ENCODE measurements around the gene P2RX6. TPM values are rescaled to one million over a fixed set of nuclear protein-coding genes. Genes with fewer than 3 reads are reported as not detected.

The P2RX6 gene
- polyA plus RNA-seq, 1 of the 3 experiments (the other 2 are of a cell fraction), result 7.1 TPM

- Histone ChIP-seq H2AFZ (ENCODE audit: low read depth) (no peak overlapping the region), H3K9ac (no peak overlapping the region), H3K9me3 (no peaks in the 10 kb centered on the region), H3K4me2 (no peak overlapping the region), H3K27ac (ENCODE audit: low read depth in 2 of 2, low read length in 1 of 2) (no peak overlapping the region), H3K36me3 (replicated peaks in 1 of 2; ENCODE audit: control insufficient read depth in 1 of 2, insufficient read depth in 2 of 2, low read length in 1 of 2) (peaks cover 6 to 70% of the 10 kb centered on the region in 2 experiments), H3K4me3 (ENCODE audit: low read depth in 2 of 2, low read length in 1 of 2) (no peak overlapping the region), H3F3A (replicated peaks; ENCODE audit: insufficient read depth) (peaks cover 7% of the 10 kb centered on the region), H4K20me1 (ENCODE audit: insufficient read depth) (0 out of 2 replicates have a peak, but pooled peaks cover 5% of the 10 kb centered on the region), H3K27me3 (ENCODE audit: insufficient read depth) (no peaks in the 10 kb centered on the region), H3K4me1 (ENCODE audit: control insufficient read depth in 1 of 2, insufficient read depth in 2 of 2, low read depth in 1 of 2, low read length in 1 of 2) (peaks cover 7 to 15% of the 10 kb centered on the region in 2 experiments; a peak in 3 of 4 replicates), H3K79me2 (ENCODE audit: insufficient read depth) (peaks cover 11% of the 10 kb centered on the region), H3K9me2 (no peaks in the 10 kb centered on the region)
- DNase-seq, result no peak
- WGBS (ENCODE audit: low lambda C conversion rate), result 95% methylated on average over 7 of the region's 23 CpGs
- no peak for TF ChIP-seq FOSL2 (IDR thresholded peaks at IDR 0.05; ENCODE audit: borderline replicate concordance, low read depth)
- no peak for TF ChIP-seq RAD21 (IDR thresholded peaks at IDR 0.05; ENCODE audit: low read length)
- TF ChIP-seq TEAD4 (IDR thresholded peaks at IDR 0.05; ENCODE audit: borderline replicate concordance, insufficient read depth), result no peak
- TF ChIP-seq GATA2 (CRISPR knock-in tag; IDR thresholded peaks at IDR 0.05), result no peak
- TF ChIP-seq MAX (IDR thresholded peaks at IDR 0.05; ENCODE audit: low read depth), result no peak
- no peak for TF ChIP-seq NFIC (IDR thresholded peaks at IDR 0.05; ENCODE audit: borderline replicate concordance)
- TF ChIP-seq GABPA (IDR thresholded peaks at IDR 0.05; ENCODE audit: low read depth), result no peak
- TF ChIP-seq USF1 (IDR thresholded peaks at IDR 0.05; ENCODE audit: borderline replicate concordance, low read depth), result no peak
- TF ChIP-seq POLR2AphosphoS5 (IDR thresholded peaks at IDR 0.05; ENCODE audit: low read depth, low read length), result no peak
- TF ChIP-seq MXI1 (IDR thresholded peaks at IDR 0.05; ENCODE audit: low read depth, low read length), result no peak
- no peak for TF ChIP-seq SMC3 (IDR thresholded peaks at IDR 0.05; ENCODE audit: low read depth, low read length)
- no peak for TF ChIP-seq FOXJ3 (CRISPR knock-in tag; IDR thresholded peaks at IDR 0.05)
- TF ChIP-seq JUND (IDR thresholded peaks at IDR 0.05), result no peak
- TF ChIP-seq CTCF (IDR thresholded peaks at IDR 0.05), result no peak
- ChIA-PET POLR2A (no interaction called here), CTCF (interaction anchor here (0.9 kb wide), 1 partner anchor 109 kb away, joined by 3 read pairs; no protein-coding TSS in a partner anchor)
These were observed 19.5 kb upstream of the P2RX6 start for GRCh38 chr22:20995329-20996030.

- ChIA-PET CTCF (no interaction called here), POLR2A (interaction anchor here (1.4 kb wide), 1 partner anchor 19 kb away, joined by 3 read pairs; the partner anchor contains the start of gene P2RX6)
- Histone ChIP-seq H3K36me3 (replicated peaks in 1 of 2; ENCODE audit: control insufficient read depth in 1 of 2, insufficient read depth in 2 of 2, low read length in 1 of 2) (peaks cover 7 to 64% of the 10 kb centered on the region in 2 experiments), H3F3A (replicated peaks; ENCODE audit: insufficient read depth) (peaks cover 7% of the 10 kb centered on the region), H3K27ac (ENCODE audit: low read depth in 2 of 2, low read length in 1 of 2) (no peak overlapping the region), H3K4me2 (no peak overlapping the region), H3K79me2 (ENCODE audit: insufficient read depth) (peaks cover 16% of the 10 kb centered on the region), H3K9me3 (no peaks in the 10 kb centered on the region), H3K9ac (no peak overlapping the region), H3K4me1 (ENCODE audit: control insufficient read depth in 1 of 2, insufficient read depth in 2 of 2, low read depth in 1 of 2, low read length in 1 of 2) (peaks cover 12 to 21% of the 10 kb centered on the region in 2 experiments; a peak in 3 of 4 replicates), H3K4me3 (ENCODE audit: low read depth in 2 of 2, low read length in 1 of 2) (no peak overlapping the region), H4K20me1 (ENCODE audit: insufficient read depth) (0 out of 2 replicates have a peak, but pooled peaks cover 5% of the 10 kb centered on the region), H3K27me3 (ENCODE audit: insufficient read depth) (no peaks in the 10 kb centered on the region), H2AFZ (ENCODE audit: low read depth) (no peak overlapping the region), H3K9me2 (no peaks in the 10 kb centered on the region)
- TF ChIP-seq RCOR1 (IDR thresholded peaks at IDR 0.05; ENCODE audit: low read length), result no peak
- no peak for TF ChIP-seq GATA2 (CRISPR knock-in tag; IDR thresholded peaks at IDR 0.05)
- 100% methylated on average over 1 of the region's 10 CpGs for WGBS (ENCODE audit: low lambda C conversion rate)
- no peak for DNase-seq
These were observed 18.9 kb upstream of the P2RX6 start for GRCh38 chr22:20996031-20996410.

All from SK-N-SH (cell line).